H1 (cell line): ENCODE measurements around the gene SLC5A9. TPM values are rescaled to one million over a fixed set of nuclear protein-coding genes. Genes with fewer than 3 reads are reported as not detected.

ENCODE experiments used
- CTCF ChIA-PET: fragments of 300-600 bp; sonication (Branson Sonifier 250); formaldehyde crosslinking; loops from one replicate; lab custom pipeline; 2021; ENCODE audit not compliant: partially characterized antibody; lab: Charles Lee
- POLR2A ChIA-PET: fragments of 300-600 bp; sonication (Branson Sonifier 250); formaldehyde crosslinking; loops from one replicate; lab custom pipeline; 2021; ENCODE audit warnings: inconsistent platforms; ENCODE audit not compliant: partially characterized antibody; lab: Charles Lee
- DNase-seq, 2 experiments: peaks; one replicate each; pipeline versions ENCODE4 v3.0.0 to v3.0.0-alpha.2; 2010 to 2022; ENCODE audit warnings: low spot score in 2 of 2, low read depth in 1 of 2, mixed read lengths in 1 of 2
- FAIRE-seq: peaks from 2 replicates; lab custom pipeline; 2011; peaks lifted over from hg19 to GRCh38; lab: Jason Lieb, UNC
- H2AFZ ChIP-seq: 2 replicates; pipeline ENCODE4 v1.8.1; 2012; ENCODE audit warnings: low read length, inconsistent platforms
- H2AK5ac ChIP-seq: 2 replicates; pipeline ENCODE4 v1.6.1; 2013; ENCODE audit warnings: low read depth, low read length
- H2BK120ac ChIP-seq: replicated peaks from 2 replicates; pipeline ENCODE3; 2013; ENCODE audit warnings: low read depth, low read length, inconsistent platforms
- H2BK12ac ChIP-seq: 2 replicates; pipeline ENCODE4 v1.6.1; 2013; ENCODE audit warnings: low read depth, low read length
- H2BK15ac ChIP-seq: 2 replicates; pipeline ENCODE4 v1.6.1; 2013; ENCODE audit warnings: low read length
- H2BK20ac ChIP-seq: 2 replicates; pipeline ENCODE4 v1.6.1; 2013; ENCODE audit warnings: low read length
- H2BK5ac ChIP-seq: 2 replicates; pipeline ENCODE4 v1.6.1; 2013; ENCODE audit warnings: low read depth, low read length
- H3K14ac ChIP-seq: 2 replicates; pipeline ENCODE4 v1.6.1; 2013; ENCODE audit warnings: inconsistent platforms; ENCODE audit not compliant: insufficient read length
- H3K18ac ChIP-seq: 2 replicates; pipeline ENCODE4 v1.6.1; 2013; ENCODE audit warnings: low read length; ENCODE audit errors: extremely low read depth
- H3K23ac ChIP-seq: 2 replicates; pipeline ENCODE4 v1.6.1; 2013; ENCODE audit warnings: inconsistent platforms; ENCODE audit not compliant: insufficient read length
- H3K23me2 ChIP-seq: 2 replicates; pipeline ENCODE4 v1.6.1; 2013; ENCODE audit warnings: low read depth, low read length
- H3K27ac ChIP-seq: 2 replicates; pipeline ENCODE4 v1.6.1; 2011; ENCODE audit warnings: low read depth, low read length, inconsistent platforms
- H3K27me3 ChIP-seq, 4 experiments: replicated peaks in 1 of 4; 1 replicate in 1 of 4; 2 replicates in 3 of 4; pipeline versions ENCODE4 v1.6.1 to v1.8.1; 2011 to 2013; ENCODE audit warnings: low read length in 3 of 4, mild to moderate bottlenecking in 3 of 4, inconsistent platforms in 2 of 4, mixed read lengths in 2 of 4, moderate library complexity in 1 of 4; ENCODE audit not compliant: control insufficient read depth in 3 of 4, insufficient read depth in 3 of 4; ENCODE audit errors: extremely low read depth in 1 of 4
- H3K36me3 ChIP-seq, 4 experiments: 2 replicates each; pipeline versions ENCODE4 v1.6.1 to v1.8.1; 2011 to 2013; ENCODE audit warnings: mild to moderate bottlenecking in 4 of 4, low read length in 3 of 4, moderate library complexity in 2 of 4, control low read depth in 1 of 4, inconsistent platforms in 1 of 4; ENCODE audit not compliant: insufficient read depth in 4 of 4, control insufficient read depth in 2 of 4
- H3K4ac ChIP-seq: replicated peaks from 2 replicates; pipeline ENCODE3; 2013; ENCODE audit warnings: low read length, low read depth, mixed read lengths, inconsistent platforms; ENCODE audit not compliant: insufficient read length
- H3K4me1 ChIP-seq, 4 experiments: replicated peaks in 1 of 4; 1 replicate in 1 of 4; 2 replicates in 3 of 4; pipeline versions ENCODE4 v1.6.1 to v1.8.1; 2011 to 2013; ENCODE audit warnings: low read length in 3 of 4, inconsistent platforms in 2 of 4, mixed read lengths in 1 of 4; ENCODE audit not compliant: insufficient read depth in 4 of 4, control insufficient read depth in 3 of 4
- H3K4me2 ChIP-seq, 2 experiments: 2 replicates each; pipeline versions ENCODE4 v1.6.1 to v1.8.1; 2011 to 2013; ENCODE audit warnings: low read depth in 2 of 2, low read length in 2 of 2, control low read depth in 1 of 2, inconsistent platforms in 1 of 2, mild to moderate bottlenecking in 1 of 2; ENCODE audit not compliant: insufficient read depth in 1 of 2
- H3K4me3 ChIP-seq, 4 experiments: fragments of 200-600, 300-600 bp in 1 of 4; sonication (generic), shearing (Covaris generic), sonication (Bioruptor Twin) in 1 of 4; 2 replicates each; pipeline versions ENCODE4 v1.5.1 to v1.8.1; 2011 to 2016; ENCODE audit warnings: low read length in 4 of 4, low read depth in 3 of 4, control low read depth in 2 of 4, inconsistent platforms in 2 of 4, mild to moderate bottlenecking in 2 of 4, mixed read lengths in 1 of 4, moderate library complexity in 1 of 4; ENCODE audit not compliant: insufficient read depth in 2 of 4; ENCODE audit errors: extremely low read depth in 1 of 4
- H3K56ac ChIP-seq: replicated peaks from 2 replicates; pipeline ENCODE3; 2013; ENCODE audit warnings: low read depth, mild to moderate bottlenecking, mixed read lengths, low read length, inconsistent platforms; ENCODE audit not compliant: insufficient read length
- H3K79me1 ChIP-seq: 2 replicates; pipeline ENCODE4 v1.6.1; 2013; ENCODE audit warnings: low read depth, low read length, control low read depth
- H3K79me2 ChIP-seq, 2 experiments: 2 replicates each; pipeline versions ENCODE4 v1.6.1 to v1.8.1; 2012 to 2013; ENCODE audit warnings: low read length in 2 of 2, mild to moderate bottlenecking in 2 of 2, inconsistent platforms in 1 of 2; ENCODE audit not compliant: insufficient read depth in 2 of 2, control insufficient read depth in 1 of 2
- H3K9ac ChIP-seq, 4 experiments: replicated peaks in 1 of 4; 1 replicate in 1 of 4; 2 replicates in 3 of 4; pipeline versions ENCODE4 v1.6.1 to v1.8.1; 2011 to 2013; ENCODE audit warnings: low read depth in 3 of 4, low read length in 3 of 4, control low read depth in 2 of 4, mild to moderate bottlenecking in 2 of 4, moderate library complexity in 2 of 4, inconsistent platforms in 1 of 4; ENCODE audit errors: extremely low read depth in 1 of 4
- H3K9me3 ChIP-seq, 2 experiments: 2 replicates each; pipeline versions ENCODE4 v1.6.1 to v1.8.1; 2012 to 2013; ENCODE audit warnings: mild to moderate bottlenecking in 2 of 2, moderate library complexity in 2 of 2, control low read depth in 1 of 2, inconsistent platforms in 1 of 2, low read depth in 1 of 2, low read length in 1 of 2, mixed read lengths in 1 of 2; ENCODE audit not compliant: insufficient read depth in 2 of 2
- H4K20me1 ChIP-seq, 2 experiments: replicated peaks in 1 of 2; 2 replicates each; pipeline versions ENCODE3 to v1.8.1; 2011 to 2013; ENCODE audit warnings: inconsistent platforms in 2 of 2, low read length in 2 of 2, mild to moderate bottlenecking in 1 of 2; ENCODE audit not compliant: insufficient read depth in 2 of 2, control insufficient read depth in 1 of 2
- H4K5ac ChIP-seq: 2 replicates; pipeline ENCODE4 v1.6.1; 2013; ENCODE audit warnings: low read length, low read depth, mixed read lengths, inconsistent platforms; ENCODE audit not compliant: insufficient read length
- H4K8ac ChIP-seq: 2 replicates; pipeline ENCODE4 v1.8.0; 2013; ENCODE audit warnings: mild to moderate bottlenecking, moderate library complexity, low read length, inconsistent platforms; ENCODE audit not compliant: insufficient read depth; ENCODE audit errors: extremely low read depth
- H4K91ac ChIP-seq: replicated peaks from 2 replicates; pipeline ENCODE3; 2013; ENCODE audit warnings: low read length, mixed read lengths, inconsistent platforms; ENCODE audit not compliant: insufficient read length
- WGBS, 2 experiments: shearing (Covaris generic) in 1 of 2; methylation state at CpG; one replicate each; pipeline versions ENCODE4 v1.1.6 to v1.1.7; 2013 to 2015; ENCODE audit warnings: low lambda C conversion rate in 2 of 2, mixed read lengths in 2 of 2, inconsistent platforms in 1 of 2, low coverage in 1 of 2, missing lambda C conversion rate in 1 of 2; ENCODE audit not compliant: insufficient replicate concordance in 2 of 2, insufficient coverage in 1 of 2, insufficient read length in 1 of 2; ENCODE audit errors: extremely low coverage in 1 of 2, missing lambda C conversion rate in 1 of 2; 5-methylcytosine and 5-hydroxymethylcytosine counted together
- polyA plus RNA-seq, 7 experiments: library from polyadenylated mRNA; depleted of rRNA in 3 of 7; stranded (reverse) in 5 of 7; unstranded in 2 of 7; fragments of >200 nt in 5 of 7; fragments of 200-250 nt in 2 of 7; gene quantifications; 1 replicate in 5 of 7; 2 replicates in 1 of 7; 4 replicates in 1 of 7; pipeline versions ENCODE4 v1.2.1 to v1.2.3, GENCODE V29; 2011 to 2013; ENCODE audit warnings: missing spikeins in 2 of 7, mixed read lengths in 2 of 7
- total RNA-seq: library from RNA; stranded (reverse); fragmentation: NEBNext Ultra II Directional; extraction: Animal tissue kit (Norgen Biotek cat#: 25700); gene quantifications from 2 replicates; pipeline ENCODE4 v1.2.1, GENCODE V29; 2021
- TF ChIP-seq, protein P1 (sequence below): fragments of 300-600 bp; sonication (generic); IDR thresholded peaks from 2 replicates; pipeline ENCODE4 v1.7.1; 2012; ENCODE audit warnings: low read length, moderate library complexity, mild to moderate bottlenecking, inconsistent platforms; ENCODE audit not compliant: insufficient replicate concordance

The SLC5A9 gene
- total and polyA plus RNA-seq, 2 of the 8 experiments (the other 6 are each of a cell fraction or from before 2014, with no cell fraction given): 0.03 TPM; not detected in 1

DNA sequence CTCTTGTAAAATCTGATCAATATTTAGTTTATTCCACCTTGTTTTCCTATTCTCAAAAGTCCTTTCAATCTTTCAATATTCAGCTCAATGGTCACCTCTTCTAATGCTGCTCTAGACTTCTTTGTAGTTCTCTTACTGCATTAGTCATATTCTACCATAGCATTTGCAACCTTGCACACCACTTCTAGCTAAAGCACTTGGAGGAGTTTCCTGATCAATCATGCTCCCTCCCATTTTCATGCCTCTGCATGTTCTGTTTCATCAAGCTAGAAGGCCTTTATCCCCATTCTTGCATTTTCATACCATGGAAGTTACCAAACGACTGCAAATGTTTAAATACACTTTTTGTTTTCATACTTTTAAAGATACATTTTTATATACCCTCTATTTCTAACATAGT is 72.1 kb downstream of the SLC5A9 start:
- Histone ChIP-seq H3K4ac (no peak overlapping the region), H4K20me1 (no peaks in the 10 kb centered on the region), H3K36me3 (no peaks in the 10 kb centered on the region), H2BK15ac (no peak overlapping the region), H2AFZ (no peak overlapping the region), H2AK5ac (no peak overlapping the region), H2BK12ac (no peak overlapping the region), H2BK20ac (no peak overlapping the region), H4K5ac (no peak overlapping the region), H3K4me2 (no peak overlapping the region), H3K23ac (no peak overlapping the region), H2BK5ac (no peak overlapping the region), H3K27me3 (no peaks in the 10 kb centered on the region), H2BK120ac (no peak overlapping the region), H3K79me2 (no peaks in the 10 kb centered on the region), H3K14ac (no peak overlapping the region), H3K23me2 (no peaks in the 10 kb centered on the region), H3K79me1 (no peaks in the 10 kb centered on the region), H3K4me1 (no peaks in the 10 kb centered on the region), H4K91ac (no peak overlapping the region), H3K9ac (no peak overlapping the region), H3K27ac (no peak overlapping the region), H3K18ac (no peak overlapping the region), H3K9me3 (no peaks in the 10 kb centered on the region), H3K56ac (no peak overlapping the region), H4K8ac (no peak overlapping the region), H3K4me3 (no peak overlapping the region)
- 88% methylated on average over 1 of the region's 1 CpG; no CpG with 5 or more reads in 1 of the 2 experiments for WGBS, 2 experiments
- ChIA-PET POLR2A (no interaction called here), CTCF (no interaction called here)
- DNase-seq: no peak
- no peak for FAIRE-seq
- TF ChIP-seq, protein P1, sequence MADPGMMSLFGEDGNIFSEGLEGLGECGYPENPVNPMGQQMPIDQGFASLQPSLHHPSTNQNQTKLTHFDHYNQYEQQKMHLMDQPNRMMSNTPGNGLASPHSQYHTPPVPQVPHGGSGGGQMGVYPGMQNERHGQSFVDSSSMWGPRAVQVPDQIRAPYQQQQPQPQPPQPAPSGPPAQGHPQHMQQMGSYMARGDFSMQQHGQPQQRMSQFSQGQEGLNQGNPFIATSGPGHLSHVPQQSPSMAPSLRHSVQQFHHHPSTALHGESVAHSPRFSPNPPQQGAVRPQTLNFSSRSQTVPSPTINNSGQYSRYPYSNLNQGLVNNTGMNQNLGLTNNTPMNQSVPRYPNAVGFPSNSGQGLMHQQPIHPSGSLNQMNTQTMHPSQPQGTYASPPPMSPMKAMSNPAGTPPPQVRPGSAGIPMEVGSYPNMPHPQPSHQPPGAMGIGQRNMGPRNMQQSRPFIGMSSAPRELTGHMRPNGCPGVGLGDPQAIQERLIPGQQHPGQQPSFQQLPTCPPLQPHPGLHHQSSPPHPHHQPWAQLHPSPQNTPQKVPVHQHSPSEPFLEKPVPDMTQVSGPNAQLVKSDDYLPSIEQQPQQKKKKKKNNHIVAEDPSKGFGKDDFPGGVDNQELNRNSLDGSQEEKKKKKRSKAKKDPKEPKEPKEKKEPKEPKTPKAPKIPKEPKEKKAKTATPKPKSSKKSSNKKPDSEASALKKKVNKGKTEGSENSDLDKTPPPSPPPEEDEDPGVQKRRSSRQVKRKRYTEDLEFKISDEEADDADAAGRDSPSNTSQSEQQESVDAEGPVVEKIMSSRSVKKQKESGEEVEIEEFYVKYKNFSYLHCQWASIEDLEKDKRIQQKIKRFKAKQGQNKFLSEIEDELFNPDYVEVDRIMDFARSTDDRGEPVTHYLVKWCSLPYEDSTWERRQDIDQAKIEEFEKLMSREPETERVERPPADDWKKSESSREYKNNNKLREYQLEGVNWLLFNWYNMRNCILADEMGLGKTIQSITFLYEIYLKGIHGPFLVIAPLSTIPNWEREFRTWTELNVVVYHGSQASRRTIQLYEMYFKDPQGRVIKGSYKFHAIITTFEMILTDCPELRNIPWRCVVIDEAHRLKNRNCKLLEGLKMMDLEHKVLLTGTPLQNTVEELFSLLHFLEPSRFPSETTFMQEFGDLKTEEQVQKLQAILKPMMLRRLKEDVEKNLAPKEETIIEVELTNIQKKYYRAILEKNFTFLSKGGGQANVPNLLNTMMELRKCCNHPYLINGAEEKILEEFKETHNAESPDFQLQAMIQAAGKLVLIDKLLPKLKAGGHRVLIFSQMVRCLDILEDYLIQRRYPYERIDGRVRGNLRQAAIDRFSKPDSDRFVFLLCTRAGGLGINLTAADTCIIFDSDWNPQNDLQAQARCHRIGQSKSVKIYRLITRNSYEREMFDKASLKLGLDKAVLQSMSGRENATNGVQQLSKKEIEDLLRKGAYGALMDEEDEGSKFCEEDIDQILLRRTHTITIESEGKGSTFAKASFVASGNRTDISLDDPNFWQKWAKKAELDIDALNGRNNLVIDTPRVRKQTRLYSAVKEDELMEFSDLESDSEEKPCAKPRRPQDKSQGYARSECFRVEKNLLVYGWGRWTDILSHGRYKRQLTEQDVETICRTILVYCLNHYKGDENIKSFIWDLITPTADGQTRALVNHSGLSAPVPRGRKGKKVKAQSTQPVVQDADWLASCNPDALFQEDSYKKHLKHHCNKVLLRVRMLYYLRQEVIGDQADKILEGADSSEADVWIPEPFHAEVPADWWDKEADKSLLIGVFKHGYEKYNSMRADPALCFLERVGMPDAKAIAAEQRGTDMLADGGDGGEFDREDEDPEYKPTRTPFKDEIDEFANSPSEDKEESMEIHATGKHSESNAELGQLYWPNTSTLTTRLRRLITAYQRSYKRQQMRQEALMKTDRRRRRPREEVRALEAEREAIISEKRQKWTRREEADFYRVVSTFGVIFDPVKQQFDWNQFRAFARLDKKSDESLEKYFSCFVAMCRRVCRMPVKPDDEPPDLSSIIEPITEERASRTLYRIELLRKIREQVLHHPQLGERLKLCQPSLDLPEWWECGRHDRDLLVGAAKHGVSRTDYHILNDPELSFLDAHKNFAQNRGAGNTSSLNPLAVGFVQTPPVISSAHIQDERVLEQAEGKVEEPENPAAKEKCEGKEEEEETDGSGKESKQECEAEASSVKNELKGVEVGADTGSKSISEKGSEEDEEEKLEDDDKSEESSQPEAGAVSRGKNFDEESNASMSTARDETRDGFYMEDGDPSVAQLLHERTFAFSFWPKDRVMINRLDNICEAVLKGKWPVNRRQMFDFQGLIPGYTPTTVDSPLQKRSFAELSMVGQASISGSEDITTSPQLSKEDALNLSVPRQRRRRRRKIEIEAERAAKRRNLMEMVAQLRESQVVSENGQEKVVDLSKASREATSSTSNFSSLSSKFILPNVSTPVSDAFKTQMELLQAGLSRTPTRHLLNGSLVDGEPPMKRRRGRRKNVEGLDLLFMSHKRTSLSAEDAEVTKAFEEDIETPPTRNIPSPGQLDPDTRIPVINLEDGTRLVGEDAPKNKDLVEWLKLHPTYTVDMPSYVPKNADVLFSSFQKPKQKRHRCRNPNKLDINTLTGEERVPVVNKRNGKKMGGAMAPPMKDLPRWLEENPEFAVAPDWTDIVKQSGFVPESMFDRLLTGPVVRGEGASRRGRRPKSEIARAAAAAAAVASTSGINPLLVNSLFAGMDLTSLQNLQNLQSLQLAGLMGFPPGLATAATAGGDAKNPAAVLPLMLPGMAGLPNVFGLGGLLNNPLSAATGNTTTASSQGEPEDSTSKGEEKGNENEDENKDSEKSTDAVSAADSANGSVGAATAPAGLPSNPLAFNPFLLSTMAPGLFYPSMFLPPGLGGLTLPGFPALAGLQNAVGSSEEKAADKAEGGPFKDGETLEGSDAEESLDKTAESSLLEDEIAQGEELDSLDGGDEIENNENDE: no peak
